ENCODE measurements around the gene WSCD2. TPM values are rescaled to one million over a fixed set of nuclear protein-coding genes. Genes with fewer than 3 reads are reported as not detected.
A peak's percentile ranks its signal among the peaks of the same experiment; 100 is the strongest.

WSCD2 gene
- 2.9 TPM for total RNA-seq

DNA sequence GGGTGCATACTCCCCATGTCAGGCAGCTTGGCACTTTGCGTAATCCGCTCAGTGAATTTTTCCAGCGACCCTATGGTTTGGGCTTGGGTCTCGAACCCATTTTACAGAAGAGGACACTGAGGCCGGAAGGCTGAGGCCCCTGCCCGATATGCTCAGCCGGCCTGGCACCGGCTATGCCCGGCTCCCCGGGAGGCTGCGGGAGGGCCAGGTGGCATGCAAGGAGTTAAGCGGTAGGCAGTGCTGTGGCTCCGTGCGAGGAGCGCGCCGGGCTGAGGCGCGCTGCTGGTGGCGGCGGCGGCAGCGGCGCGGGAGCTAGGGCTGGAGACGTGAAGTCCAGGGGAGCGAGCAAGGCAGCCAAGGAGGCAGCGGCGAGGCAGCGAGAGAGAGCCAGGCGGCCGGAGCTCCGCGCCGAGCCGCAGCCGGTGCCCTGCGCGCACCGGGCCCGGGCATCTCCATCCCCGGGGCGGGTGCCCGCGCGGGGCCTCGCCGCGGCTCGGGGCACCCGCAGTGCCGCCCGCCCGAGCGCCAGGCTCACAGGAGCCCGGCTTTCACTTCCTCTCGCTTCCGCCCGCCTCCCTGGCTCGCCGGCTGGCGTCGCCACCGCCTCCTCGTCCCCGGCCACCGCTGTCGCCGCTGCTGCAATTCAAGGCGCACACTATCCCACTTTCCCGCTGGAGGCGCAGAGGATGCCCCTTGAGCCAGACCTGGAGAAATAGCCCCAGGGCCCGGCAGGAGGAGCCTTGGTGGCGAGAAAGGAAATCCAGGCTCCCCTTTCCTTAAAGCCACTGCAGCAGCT lies at the start of gene WSCD2:
WSCD2 (plus strand) TSS at position 272 of the 796 bp plus-strand sequence. CDS start 66,545 bp downstream, outside the sequence.
- DNase-seq (ENCODE audit: low spot score in 2 of 2) (peak; percentile 35 to 47), FAIRE-seq (no peak)

DNA sequence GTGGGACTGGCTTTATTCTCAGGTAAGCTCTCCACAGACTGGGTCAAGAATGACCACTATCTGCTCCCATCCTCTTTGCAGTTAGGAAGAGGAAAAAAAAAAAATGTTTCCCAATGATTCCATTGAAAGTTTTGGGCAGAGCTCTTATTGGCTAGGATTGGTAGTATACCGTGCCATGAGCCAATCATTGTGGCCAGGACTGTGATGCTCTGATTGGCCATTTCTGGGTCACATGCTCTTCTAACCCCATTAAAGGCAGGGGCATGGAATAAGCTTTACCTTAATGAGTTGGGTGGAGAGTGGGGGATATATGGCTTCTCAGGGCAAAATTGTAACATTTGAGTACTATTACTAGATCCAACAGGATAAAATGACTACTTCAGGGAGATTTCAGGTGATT lies 49.4 kb upstream of the WSCD2 start:
- DNase-seq (ENCODE audit: low spot score in 2 of 2) (no peak), FAIRE-seq (no peak)

DNA sequence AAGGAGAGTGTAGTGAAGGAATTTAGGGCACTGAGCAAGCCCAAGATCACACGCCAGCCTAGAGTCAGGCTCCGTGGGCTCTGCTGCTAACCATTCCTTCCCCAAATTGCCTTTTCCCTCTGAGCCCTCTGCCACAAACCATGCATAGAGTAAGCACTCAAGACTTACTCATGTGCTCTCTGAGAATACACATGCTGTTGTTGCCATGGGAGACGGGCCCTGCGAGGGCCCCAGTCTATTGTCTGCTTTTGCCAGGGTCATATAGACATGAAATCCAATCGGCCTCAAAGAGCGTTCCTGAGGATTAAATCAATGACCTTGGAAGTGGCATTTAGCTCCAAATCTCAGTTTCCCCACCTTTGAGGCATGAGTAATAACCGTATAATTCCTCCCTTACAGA lies 48.7 kb upstream of the WSCD2 start:
- FAIRE-seq (no peak), DNase-seq (ENCODE audit: low spot score in 2 of 2) (no peak)

DNA sequence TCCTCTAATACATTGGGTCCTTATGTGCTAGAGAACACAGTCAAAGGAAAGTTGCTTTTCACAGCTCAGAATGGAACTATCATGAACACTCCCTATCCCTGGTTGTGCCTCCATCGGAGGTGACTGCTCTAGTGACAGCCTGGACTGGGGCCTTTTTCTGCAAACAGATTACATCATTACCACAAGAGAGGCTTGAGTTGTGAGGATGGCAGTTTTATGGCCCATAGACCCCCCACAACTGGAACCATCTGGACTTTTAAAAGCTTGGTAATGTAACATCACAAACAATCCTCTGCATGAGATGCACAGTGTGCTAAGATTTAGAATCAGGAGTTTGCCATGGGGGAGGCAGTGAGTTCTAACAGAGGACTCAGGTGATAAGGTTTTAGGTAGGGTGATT lies 46.6 kb upstream of the WSCD2 start:
- FAIRE-seq (no peak), DNase-seq (ENCODE audit: low spot score in 2 of 2) (no peak)

DNA sequence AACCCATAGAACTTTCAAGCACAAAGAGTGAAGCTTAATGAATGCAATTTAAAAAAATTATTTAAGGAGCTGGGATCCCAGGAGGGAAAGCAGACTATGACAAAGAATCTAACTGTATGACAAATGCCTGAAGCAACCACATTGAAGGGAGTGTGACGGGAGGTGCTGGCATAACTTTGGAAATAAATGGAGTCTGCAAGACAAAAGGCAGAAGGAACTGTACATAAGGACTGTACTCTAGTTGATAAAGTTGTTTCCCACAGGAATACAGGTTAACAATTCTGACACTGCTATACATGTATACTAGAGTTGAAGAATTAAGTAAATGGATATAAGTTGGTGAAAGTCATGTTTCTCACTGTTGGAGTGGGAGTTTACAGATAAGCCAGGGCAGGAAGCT lies 41.2 kb upstream of the WSCD2 start:
- FAIRE-seq (no peak), DNase-seq (ENCODE audit: low spot score in 2 of 2) (no peak)

DNA sequence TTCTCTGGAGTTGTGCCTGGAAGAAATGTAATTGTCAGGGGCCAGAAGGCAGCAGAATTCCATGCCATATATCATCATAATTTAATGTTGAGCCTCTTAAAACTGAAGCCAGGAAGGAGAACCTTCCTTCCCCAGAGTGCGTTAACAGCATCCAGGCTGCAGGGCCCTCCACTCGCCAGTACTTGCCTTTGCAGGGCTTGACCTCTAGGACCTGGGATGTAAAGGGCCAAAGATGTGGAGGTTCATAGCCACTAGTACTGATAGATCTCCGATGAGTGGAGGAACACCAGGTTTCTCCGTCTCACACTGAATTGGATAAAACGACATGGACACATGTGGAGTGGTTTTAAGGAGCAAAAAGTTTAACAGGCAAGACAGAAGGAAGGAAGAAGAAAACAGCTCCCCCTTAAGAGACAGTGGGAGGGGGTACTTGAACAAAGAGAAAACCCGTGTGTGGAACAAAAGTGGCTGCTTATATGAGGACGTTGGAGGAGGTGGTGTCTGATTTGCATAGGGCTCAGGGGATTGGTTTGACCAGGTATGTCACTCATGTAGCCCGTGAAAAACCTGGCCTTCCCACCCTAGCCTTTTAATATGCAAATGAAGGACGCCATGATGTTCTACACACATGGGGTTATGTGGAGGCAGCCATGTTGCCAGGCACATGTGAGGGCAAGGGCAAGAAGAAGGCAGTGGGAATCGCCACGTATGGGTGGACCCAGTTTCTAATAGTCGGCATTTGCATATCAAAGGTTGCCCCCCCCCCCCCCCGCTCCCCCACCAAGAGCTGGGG lies 38.8 kb upstream of the WSCD2 start:
- no peak for DNase-seq (ENCODE audit: low spot score in 2 of 2)
- FAIRE-seq: no peak

DNA sequence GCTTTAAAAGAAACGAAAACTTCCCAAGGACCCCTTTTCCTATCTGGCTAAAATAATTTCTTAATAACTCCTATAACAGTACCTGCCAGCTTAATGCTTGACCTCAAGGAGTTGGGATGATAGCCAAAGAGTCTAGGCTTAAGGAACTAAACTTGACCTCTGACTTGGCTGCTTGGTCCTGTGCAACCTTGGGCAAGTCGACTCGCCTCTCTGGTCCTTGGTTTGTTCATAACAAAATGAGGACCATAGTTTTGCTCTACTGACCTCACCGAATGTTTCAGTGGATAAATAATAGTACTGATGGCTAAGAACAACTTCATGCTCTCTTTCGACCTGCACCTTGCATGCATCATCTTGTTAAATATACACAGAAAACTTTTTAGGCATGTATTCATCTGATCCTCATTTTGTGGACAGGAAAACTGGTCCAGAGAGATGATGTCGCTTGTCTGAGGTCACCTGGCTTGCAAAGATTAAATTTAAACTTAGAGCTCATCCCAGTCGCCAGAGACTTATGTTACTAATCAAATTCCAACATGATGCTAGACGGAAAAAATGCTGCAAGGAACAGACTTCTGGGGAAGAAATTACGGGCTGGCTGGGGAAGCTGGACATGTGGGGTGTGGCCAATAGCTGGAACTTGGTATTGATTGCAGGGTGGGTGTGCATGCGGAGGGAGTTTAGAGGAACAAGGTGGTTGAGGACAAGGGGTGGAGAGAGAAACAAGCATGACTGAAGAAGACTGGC lies 38.0 kb upstream of the WSCD2 start:
- DNase-seq (ENCODE audit: low spot score in 2 of 2) (no peak), FAIRE-seq (no peak)

DNA sequence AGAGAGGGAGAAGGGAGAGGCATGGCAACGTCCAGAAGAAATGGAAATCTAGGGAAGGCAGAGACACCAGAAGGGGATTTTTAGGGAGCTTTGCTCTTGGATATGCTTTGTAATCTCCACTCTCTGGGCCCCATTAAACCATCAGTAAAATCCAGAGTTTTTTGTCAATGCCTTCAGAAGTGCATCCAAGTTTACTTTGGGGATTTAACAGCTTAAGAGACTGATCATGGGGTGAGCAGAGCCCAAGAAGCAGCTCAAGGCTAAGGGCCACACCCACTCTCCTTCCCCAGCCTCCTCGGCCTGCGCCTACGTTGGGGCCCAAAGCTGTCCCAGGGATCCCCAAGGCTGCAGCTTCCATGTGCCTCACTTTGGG lies 37.4 kb upstream of the WSCD2 start:
- FAIRE-seq: no peak
- DNase-seq (ENCODE audit: low spot score in 2 of 2): no peak

DNA sequence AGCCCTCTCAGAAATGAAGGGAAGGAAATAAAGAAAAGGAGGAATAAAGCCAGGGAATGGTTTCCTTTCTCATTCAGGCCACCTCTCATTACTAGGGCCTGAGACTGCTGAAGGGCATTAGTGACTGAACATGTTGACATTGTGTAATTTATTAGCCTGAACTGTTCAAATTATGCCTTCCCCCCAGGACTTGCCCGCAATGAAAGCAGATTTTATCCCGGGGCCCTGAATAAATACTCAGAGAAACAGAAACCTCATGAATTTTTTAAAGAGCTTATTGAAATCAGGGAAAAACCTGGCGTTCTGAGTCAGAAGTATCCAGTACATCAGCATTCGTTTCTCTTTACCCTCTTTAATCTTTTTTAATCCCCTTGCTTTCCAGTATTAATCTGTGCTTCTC lies 35.9 kb upstream of the WSCD2 start:
- DNase-seq (ENCODE audit: low spot score in 2 of 2): no peak
- no peak for FAIRE-seq

DNA sequence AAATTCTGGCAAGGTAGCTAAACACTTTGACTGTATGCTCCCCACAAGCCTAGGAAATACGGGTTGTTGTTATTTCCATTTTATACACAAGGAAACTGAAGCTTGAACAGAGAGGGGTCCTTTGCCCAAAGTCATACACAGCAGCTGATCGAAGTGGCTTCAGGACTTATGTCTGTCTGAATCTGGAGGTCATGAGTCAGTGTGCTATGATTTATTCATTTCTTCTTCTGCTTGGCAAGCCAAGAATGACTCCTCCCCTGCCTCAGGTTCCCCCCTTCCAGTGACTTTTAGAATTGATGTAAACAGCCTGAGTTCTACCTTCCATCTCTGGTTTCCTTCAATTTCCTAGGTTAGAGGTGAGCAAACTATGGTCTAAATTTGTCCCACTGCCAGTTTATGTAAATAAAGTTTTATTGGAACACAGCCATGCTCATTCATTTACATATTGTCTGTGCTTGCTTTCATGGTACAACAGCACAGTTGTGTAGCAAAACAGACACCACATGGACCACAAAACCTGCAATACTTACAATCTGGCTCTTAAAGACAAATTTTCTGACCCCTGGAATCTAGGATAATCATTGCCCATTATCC lies 34.9 kb upstream of the WSCD2 start:
- DNase-seq (ENCODE audit: low spot score in 2 of 2) (no peak), FAIRE-seq (no peak)

DNA sequence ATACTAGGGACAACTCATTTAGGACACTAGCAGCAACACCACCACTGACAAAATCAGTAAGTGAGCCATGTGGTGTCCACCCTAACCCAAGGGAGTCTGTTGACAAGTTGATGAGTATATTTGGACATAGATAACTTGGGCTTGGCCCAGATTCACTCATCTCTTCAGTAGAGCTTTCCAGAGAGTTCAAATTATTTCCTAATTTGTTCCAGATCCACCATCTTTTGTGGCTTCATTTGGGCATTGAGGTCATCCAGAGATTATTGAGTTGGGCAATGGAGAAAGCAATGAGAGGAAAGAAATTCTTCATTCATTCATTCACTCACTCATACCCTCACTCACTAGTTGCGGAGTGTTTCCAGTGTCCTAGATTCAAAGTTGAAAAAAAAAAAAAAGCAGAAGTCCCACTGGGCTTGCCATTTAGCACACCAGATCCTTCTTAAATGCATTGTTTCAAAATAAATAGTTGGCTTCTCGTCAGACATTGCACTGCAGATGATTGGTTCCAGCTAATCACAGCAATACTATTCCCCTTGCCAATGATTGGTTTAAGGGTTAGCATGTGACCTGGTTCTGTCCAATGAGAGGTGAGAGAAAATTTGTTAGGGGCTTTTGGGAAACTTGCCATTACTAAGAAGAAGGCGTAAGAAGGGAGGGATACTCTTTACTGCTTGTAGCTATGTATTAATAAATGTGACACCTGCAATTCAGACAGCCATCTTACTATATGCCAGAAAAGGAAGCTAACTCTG lies 31.8 kb upstream of the WSCD2 start:
- FAIRE-seq (no peak), DNase-seq (ENCODE audit: low spot score in 2 of 2) (no peak)

DNA sequence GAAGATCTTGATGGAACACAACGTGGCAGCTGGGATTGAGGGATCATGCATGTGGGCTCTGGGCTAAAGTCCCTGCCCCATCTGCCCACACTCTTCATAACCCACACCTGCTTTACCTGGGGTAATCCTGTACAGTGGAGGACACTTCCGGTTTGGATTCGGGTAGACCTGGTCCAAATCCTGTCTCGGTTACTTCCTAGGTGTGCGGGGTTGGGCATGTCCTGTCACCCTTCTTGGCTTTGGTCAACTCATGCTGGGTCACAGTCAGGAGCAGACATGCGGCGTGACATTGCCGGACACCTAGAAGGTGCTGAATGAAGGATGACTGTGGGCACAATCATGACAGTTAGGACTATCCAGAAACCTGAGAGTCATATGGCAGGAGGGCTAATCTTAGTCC lies 30.7 kb upstream of the WSCD2 start:
- DNase-seq (ENCODE audit: low spot score in 2 of 2) (no peak), FAIRE-seq (no peak)

DNA sequence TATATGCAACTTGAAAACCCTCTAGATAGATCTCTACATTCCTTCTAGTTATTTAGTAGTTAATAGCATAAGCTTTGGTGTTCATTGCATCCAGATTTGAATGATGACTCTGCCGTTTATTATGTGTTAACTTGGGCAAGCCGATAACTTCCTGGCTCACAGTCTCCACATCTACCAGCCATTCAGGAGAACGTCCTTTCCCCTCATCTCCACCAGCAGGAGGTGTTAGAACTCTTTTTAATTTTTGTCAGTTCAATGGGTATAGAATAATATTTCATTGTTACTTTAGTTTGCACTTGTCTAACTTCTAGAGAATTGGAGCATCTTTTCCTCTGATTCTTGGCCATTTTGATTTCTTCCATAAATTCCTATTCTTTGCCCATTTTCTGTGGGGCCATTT lies 30.0 kb upstream of the WSCD2 start:
- FAIRE-seq: no peak
- DNase-seq (ENCODE audit: low spot score in 2 of 2): no peak

DNA sequence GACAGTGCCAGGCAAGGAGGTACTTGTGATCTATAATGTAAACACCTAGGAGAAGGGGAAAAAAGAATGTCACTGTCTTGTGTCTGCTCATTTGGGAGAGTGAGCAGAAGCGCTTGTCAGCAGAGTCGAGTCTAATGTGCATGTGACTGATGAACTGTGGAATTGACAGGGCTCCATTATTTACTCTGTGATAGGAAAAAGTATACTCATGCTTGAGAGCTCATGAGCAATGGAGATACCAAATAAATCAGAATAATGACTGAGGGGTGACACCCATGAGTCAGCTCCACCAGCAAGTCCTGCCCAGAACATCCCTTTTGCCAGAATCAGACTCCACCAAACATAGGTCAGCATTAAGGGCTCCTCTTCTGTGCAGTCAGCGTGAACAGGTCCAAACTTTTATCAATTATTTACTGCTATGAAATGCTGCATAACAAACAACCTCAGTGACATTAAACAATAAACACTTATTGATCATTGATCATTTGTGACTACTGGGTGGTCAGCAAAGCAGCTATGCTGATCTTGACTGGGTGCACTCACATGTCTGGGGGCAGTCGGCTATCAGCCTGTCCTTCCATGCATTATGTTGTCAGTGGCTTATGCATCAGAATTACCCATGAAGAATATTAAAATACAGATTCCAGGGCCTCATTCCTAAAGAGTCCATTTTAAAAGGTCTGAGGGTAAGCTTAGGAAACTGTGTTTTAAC lies 29.2 kb upstream of the WSCD2 start:
- DNase-seq (ENCODE audit: low spot score in 2 of 2): no peak
- no peak for FAIRE-seq

DNA sequence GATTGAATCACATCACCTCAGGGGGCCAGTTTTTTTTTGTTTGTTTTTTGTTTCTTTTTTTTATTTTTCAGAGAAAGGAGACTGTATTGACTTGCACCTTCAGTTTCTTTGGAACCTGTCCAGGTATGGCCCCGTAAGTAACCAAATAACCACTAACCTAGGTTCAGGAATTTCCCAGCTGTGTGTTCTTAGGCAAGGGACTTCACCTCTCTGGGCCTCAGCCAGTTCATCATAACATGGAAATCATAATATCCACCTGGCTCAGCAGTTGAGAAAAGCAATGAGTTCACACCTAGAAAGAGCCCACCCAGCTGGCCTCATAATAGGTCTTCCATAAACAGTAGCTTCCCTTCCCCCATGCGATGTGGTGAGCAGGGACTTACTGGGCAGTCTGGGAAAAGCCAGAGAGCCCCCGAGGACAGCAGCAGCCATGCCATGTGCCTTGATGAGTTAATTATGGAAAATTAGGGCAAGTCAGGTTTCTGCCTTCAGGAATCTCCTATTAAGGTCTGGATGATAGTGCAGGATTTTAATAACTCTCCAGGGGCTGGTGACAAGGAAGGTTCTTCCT lies 27.4 kb upstream of the WSCD2 start:
- DNase-seq (ENCODE audit: low spot score in 2 of 2) (no peak), FAIRE-seq (no peak)

DNA sequence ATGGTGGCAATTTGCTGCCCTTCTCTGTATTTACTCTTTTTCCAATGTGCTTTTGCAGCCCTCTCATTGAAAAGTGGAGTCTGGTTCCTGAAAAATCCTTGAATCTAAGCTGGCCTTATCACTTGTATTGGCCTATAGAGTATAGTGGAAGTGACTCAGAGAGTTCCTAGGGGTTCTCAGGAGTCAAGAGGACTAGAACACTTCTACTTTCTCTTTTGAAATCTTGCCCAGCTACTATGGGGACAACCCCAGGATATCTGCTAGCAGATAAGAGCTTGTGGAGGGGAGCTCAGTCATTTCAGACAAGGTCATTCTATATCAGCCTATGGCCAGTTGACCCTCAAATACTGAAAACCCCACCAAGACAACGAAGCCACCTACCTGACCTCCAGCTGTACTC lies 26.7 kb upstream of the WSCD2 start:
- FAIRE-seq (no peak), DNase-seq (ENCODE audit: low spot score in 2 of 2) (no peak)

DNA sequence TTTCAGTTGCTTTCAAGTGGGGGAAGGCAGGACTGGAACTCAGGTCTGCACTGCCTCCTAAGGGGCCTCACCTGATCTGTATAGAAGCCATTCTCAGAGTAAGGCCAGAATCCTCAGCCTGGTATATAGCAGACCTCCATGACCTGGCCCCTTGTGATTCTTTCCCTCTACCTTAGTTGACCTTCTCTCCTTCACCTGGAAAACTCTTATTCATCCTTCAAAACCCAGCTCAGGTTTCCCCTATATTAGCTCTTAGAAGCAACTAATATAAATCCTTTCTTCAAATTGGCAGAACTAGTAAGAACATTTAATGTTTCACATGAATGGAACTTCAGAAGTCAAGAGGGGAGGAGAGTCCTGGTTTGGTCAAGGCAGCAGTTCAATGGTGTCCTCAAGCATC lies 26.0 kb upstream of the WSCD2 start:
- DNase-seq (ENCODE audit: low spot score in 2 of 2) (no peak), FAIRE-seq (no peak)

DNA sequence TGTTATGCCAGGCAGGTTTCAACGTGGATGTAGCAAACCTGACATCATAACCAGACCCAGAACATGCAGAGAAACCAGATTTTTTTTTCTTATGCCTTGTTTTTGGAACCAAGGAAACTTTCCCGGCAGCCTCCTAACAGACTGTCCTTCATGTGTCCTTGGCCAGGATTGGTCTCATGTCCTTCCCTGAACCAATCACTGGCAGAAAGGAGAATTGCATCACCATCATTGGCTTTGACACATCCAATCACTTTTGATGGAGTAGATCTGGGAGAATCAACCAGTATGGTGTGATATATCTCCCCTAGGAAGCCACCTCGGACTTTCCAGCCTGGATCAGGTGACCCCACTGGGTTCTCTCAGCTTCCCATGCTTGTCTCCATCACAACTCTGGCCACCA lies 25.6 kb upstream of the WSCD2 start:
- FAIRE-seq: no peak

DNA sequence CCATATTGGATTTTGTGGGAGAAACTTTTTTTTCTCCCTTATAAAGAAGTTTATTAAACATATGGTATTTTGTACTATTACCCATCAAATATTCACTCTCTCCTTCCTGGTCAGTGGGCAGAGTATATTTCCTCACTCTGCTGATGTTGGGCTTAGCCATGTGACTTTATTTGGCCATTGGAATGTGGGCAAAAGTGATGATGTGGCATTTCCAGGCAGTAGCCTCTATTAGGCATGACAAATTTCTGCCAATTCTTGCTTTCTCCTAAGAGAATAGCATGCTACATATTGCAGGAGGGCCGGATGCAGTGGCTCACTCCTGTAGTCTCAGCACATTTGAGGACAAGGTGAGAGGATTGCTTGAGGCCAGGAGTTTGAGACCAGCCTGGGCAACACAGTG lies 24.4 kb upstream of the WSCD2 start:
- FAIRE-seq: no peak

More for the DNA sequence above, 25.6 kb upstream of the WSCD2 start:
- DNase-seq (ENCODE audit: low spot score in 2 of 2): no peak

More for the DNA sequence above, 24.4 kb upstream of the WSCD2 start:
- no peak for DNase-seq (ENCODE audit: low spot score in 2 of 2)
